Activated CD8-positive, alpha-beta memory T cell treated with anti-CD3 and anti-CD28 coated beads for 48 hours (primary cell): ENCODE data around the gene BDH1.
"Not testable (repeated sequence)": the region's sequence is repeated elsewhere in the genome, so short reads cannot be mapped to it uniquely, and the experiment has no call there.

Experiments
- DNase-seq, 3 experiments: peaks; one replicate each; pipeline ENCODE4 v3.0.0-alpha.2; 2020; ENCODE audit warnings: low read depth in 2 of 3, low spot score in 2 of 3

Gene BDH1

GRCh38 chr3:197521277-197522182 is 34.2 kb downstream of the BDH1 start:
- no peak for DNase-seq

GRCh38 chr3:197520311-197521276 is 35.2 kb downstream of the BDH1 start:
- no peak for DNase-seq

GRCh38 chr3:197519801-197520211 is 36.0 kb downstream of the BDH1 start:
- DNase-seq: no peak

GRCh38 chr3:197518881-197519421 is 36.8 kb downstream of the BDH1 start:
- DNase-seq: no peak

DNA sequence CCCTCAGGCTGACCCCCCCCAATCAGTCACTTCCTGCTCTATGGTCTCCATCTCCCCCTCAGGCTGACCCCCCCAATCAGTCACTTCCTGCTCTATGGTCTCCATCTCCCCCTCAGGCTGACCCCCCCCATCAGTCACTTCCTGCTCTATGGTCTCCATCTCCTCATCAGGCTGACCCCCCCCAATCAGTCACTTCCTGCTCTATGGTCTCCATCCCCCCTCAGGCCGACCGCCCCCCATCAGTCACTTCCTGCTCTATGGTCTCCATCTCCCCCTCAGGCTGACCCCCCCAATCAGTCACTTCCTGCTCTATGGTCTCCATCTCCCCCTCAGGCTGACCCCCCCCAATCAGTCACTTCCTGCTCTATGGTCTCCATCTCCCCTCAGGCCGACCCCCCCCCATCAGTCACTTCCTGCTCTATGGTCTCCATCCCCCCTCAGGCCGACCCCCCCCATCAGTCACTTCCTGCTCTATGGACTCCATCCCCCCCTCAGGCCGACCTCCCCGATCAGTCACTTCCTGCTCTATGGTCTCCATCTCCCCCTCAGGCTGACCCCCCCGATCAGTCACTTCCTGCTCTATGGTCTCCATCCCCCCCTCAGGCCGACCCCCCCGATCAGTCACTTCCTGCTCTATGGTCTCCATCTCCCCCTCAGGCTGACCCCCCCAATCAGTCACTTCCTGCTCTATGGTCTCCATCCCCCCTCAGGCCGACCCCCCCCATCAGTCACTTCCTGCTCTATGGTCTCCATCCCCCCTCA is 37.7 kb downstream of the BDH1 start:
- DNase-seq: not testable (repeated sequence)

GRCh38 chr3:197516890-197517606 is 38.7 kb downstream of the BDH1 start:
- not testable (repeated sequence) for DNase-seq

DNA sequence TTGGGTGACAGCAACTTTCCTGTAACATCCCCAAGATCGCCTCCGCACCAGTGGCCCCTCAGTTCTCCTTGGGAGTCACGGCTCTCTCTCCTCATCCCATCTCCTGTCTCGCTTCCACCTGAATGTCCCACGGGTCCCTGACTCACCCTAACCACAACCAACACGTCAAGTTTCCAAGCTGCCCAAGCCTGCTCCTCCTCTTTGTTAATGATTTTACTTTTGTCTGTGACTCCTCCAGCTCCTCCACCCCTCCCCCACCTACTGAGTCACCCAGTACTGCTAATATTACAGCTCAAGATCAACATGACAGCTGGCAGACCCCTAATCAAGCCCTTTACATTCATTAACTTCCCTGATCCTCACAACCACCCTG is 39.3 kb downstream of the BDH1 start:
- no peak for DNase-seq

- DNase-seq: no peak
These were observed 40.9 kb downstream of the BDH1 start for GRCh38 chr3:197514786-197515355.

GRCh38 chr3:197513953-197514785 is 41.6 kb downstream of the BDH1 start:
- DNase-seq: no peak

DNA sequence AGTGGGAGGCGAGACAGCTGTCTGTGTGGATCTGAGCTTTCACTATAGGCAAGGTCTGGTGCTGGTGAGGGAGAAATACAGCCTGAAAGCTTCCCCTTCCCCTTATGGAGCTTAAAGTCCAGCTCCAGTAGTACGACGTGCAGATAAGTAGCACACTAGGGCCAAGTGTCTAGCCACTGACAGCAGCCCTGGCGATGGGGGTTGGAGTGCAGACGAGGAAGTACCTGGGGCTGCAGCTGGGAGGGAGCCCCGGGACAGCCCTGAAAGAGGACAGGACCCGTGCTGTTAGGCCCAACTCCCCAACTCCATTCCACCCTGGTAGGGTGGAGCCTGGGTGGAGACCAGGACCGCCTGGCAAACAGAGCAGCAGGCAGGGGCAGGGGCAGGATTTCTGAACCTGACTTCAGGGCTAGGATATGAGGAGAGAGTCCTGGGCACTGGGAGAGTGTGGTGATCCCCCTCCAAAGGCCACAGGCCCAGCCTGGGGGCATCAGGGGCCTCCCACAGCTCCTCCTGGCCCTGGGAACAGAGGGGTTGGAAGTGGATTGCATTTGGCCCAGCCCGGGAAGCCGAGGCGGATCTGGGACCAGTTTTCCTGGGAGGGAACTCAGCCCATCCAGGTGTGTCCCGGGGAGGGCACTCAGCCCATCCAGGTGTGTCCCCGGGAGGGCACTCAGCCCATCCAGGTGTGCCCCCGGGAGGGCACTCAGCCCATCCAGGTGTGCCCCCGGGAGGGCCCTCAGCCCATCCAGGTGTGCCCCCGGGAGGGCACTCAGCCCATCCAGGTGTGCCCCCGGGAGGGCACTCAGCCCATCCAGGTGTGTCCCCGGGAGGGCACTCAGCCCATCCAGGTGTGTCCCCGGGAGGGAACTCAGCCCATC is 42.8 kb downstream of the BDH1 start:
- no peak for DNase-seq

GRCh38 chr3:197511853-197512635 is 43.7 kb downstream of the BDH1 start:
- DNase-seq: no peak

GRCh38 chr3:197511130-197511529 is 44.6 kb downstream of the BDH1 start:
- no peak for DNase-seq

- DNase-seq: no peak
These were observed 45.1 kb downstream of the BDH1 start for GRCh38 chr3:197510642-197511018.

- no peak for DNase-seq
These were observed 46.6 kb downstream of the BDH1 start for GRCh38 chr3:197508924-197509775.

DNA sequence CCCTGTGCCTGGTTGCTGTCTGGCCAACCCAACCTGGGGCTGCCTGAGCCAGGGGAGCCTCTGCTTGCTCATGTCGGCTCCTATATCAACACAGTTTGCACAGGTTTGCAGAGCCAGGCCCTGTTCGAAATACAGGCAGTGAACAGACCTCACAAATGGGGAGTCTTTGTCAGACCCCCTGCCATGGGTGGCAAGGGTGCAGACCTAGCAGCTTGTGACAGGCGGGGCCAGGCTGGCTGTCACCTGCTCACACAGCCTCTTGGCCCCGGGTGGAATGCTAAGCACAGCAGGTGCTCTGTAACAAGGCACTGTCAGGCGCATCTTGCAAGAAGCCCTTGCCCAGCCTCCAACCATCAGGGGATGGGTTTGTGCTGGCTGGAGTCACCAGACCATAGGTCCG is 47.3 kb downstream of the BDH1 start:
- DNase-seq: no peak

DNA sequence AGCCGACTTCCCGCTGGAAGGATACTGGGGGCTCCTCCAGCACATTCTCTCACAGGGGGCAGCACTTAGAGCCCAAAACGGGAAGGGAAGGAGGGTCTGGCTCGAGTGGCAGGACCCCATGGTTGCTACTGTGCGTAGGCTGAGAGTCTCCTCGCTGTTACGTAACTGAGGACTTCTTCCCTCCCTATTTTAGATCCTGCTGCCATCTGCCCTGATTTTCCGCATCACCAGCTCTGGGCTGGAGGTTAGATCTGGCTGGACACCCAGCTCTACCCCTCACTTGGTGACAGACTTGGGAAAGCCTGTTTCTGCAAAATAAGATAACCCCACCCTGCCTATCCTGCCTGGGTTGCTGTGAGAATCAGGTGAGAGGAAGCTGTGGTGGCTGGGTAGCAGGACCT is 47.7 kb downstream of the BDH1 start:
- no peak for DNase-seq
